GM23248 (cell line): ENCODE data around the gene SEBOX. TPM values are rescaled to one million over a fixed set of nuclear protein-coding genes. Genes with fewer than 3 reads are reported as not detected.

Experiments used
- DNase-seq: peaks from one replicate; pipeline ENCODE4 v3.0.0-alpha.2; 2015
- H2AFZ ChIP-seq: fragments of 200-600 bp; sonication (generic); 2 replicates; pipeline ENCODE4 v1.6.1; 2016; ENCODE audit warnings: antibody characterized with exemption
- H3F3A ChIP-seq: fragments of 200-600 bp; sonication (generic); 2 replicates; pipeline ENCODE4 v1.6.1; 2016; ENCODE audit warnings: mild to moderate bottlenecking, antibody characterized with exemption, mixed run types; ENCODE audit not compliant: insufficient read depth
- H3K27ac ChIP-seq: fragments of 200-600 bp; sonication (generic); 2 replicates; pipeline ENCODE4 v1.5.1; 2016; ENCODE audit warnings: mild to moderate bottlenecking
- H3K27me3 ChIP-seq: fragments of 200-600 bp; sonication (generic); replicated peaks from 2 replicates; pipeline ENCODE4 v1.6.1; 2016; ENCODE audit warnings: mild to moderate bottlenecking; ENCODE audit not compliant: insufficient read depth
- H3K36me3 ChIP-seq: fragments of 200-600 bp; sonication (generic); 2 replicates; pipeline ENCODE4 v1.6.1; 2016; ENCODE audit warnings: low read depth, mild to moderate bottlenecking
- H3K4me1 ChIP-seq: fragments of 200-600 bp; sonication (generic); 2 replicates; pipeline ENCODE4 v1.6.1; 2016; ENCODE audit warnings: mild to moderate bottlenecking; ENCODE audit not compliant: insufficient read depth
- H3K4me2 ChIP-seq: fragments of 200-600 bp; sonication (generic); one replicate; pipeline ENCODE4 v1.6.1; 2016; ENCODE audit warnings: mild to moderate bottlenecking; ENCODE audit not compliant: unreplicated experiment
- H3K4me3 ChIP-seq: fragments of 200-600 bp; sonication (generic); 2 replicates; pipeline ENCODE4 v1.5.1; 2016; ENCODE audit warnings: mild to moderate bottlenecking
- H3K79me2 ChIP-seq: fragments of 200-600 bp; sonication (generic); 2 replicates; pipeline ENCODE4 v1.6.1; 2016; ENCODE audit warnings: mild to moderate bottlenecking; ENCODE audit not compliant: insufficient read depth
- H3K9ac ChIP-seq: fragments of 200-600 bp; sonication (generic); 2 replicates; pipeline ENCODE4 v1.6.1; 2016; ENCODE audit warnings: mild to moderate bottlenecking
- H3K9me2 ChIP-seq: fragments of 200-600 bp; sonication (generic); 2 replicates; pipeline ENCODE4 v1.6.1; 2016; ENCODE audit warnings: mixed run types, mild to moderate bottlenecking, moderate library complexity; ENCODE audit not compliant: insufficient read depth
- H3K9me3 ChIP-seq: fragments of 200-600 bp; sonication (generic); one replicate; pipeline ENCODE4 v1.6.1; 2017; ENCODE audit warnings: low read depth
- H4K20me1 ChIP-seq: fragments of 200-600 bp; sonication (generic); 2 replicates; pipeline ENCODE4 v1.6.0; 2016; ENCODE audit not compliant: insufficient read depth
- EZH2 ChIP-seq: fragments of 200-600 bp; sonication (generic); IDR thresholded peaks from 2 replicates; pipeline ENCODE4 v1.6.1; 2018; ENCODE audit warnings: antibody characterized with exemption, mild to moderate bottlenecking; ENCODE audit not compliant: insufficient read depth, poor library complexity, severe bottlenecking
- EZH2phosphoT487 ChIP-seq: fragments of 200-600 bp; sonication (generic); IDR thresholded peaks from 2 replicates; pipeline ENCODE4 v1.6.1; 2018; ENCODE audit warnings: antibody characterized with exemption, moderate library complexity, mild to moderate bottlenecking, low read depth; ENCODE audit not compliant: insufficient read depth
- WGBS, 2 experiments: methylation state at CpG; one replicate each; pipeline ENCODE4 v1.1.6; 2015 to 2017; ENCODE audit warnings: low lambda C conversion rate in 2 of 2, low coverage in 1 of 2; ENCODE audit errors: missing lambda C conversion rate in 2 of 2; 5-methylcytosine and 5-hydroxymethylcytosine counted together
- in situ Hi-C: fragments of 300-500 bp; cut with MboI; formaldehyde crosslinking; loops from 2 replicates; pipeline ENCODE4 v1.15.0; 2020
- polyA plus RNA-seq: library from polyadenylated mRNA; unstranded; fragments of >200 nt; fragmentation: Nextera tagmentation; extraction: Ambion mirVana; gene quantifications from 2 replicates; pipeline ENCODE4 v1.2.1, GENCODE V29; 2016
- total RNA-seq: library from RNA; depleted of rRNA; stranded (reverse); fragments of >200 nt; shearing (Covaris generic); gene quantifications from 2 replicates; pipeline ENCODE4 v1.2.3, GENCODE V29; 2014

SEBOX gene
- total and polyA plus RNA-seq, 2 experiments from 2014 or later: not detected

DNA sequence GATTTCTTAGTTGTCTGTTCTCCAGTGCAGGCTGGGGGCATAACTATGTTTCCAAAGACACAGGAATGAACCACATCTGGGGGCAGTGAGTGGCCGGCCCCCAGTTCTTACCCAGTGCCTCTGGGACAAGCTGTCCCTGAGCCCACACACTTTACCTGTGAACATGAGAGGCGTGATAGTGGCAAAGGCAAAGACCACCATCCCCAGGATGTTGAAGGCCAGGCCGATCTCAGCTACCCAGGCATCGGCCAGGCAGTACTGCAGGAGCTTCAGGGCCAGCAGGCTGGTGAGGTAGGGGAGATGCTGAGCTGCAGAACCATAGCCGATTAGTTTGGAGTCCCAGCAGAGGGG is 39.4 kb upstream of the SEBOX start:
- Histone ChIP-seq H3F3A (no peaks in the 10 kb centered on the region), H3K4me3 (no peak overlapping the region), H3K9me2 (no peaks in the 10 kb centered on the region), H3K27ac (no peak overlapping the region), H3K4me2 (no peak overlapping the region), H3K79me2 (no peaks in the 10 kb centered on the region), H3K27me3 (no peaks in the 10 kb centered on the region), H3K9ac (no peak overlapping the region; the same call in 1 of the 2 replicates), H4K20me1 (no peaks in the 10 kb centered on the region), H3K4me1 (no peaks in the 10 kb centered on the region), H2AFZ (no peak overlapping the region), H3K36me3 (no peaks in the 10 kb centered on the region), H3K9me3 (no peaks in the 10 kb centered on the region)
- no peak for TF ChIP-seq EZH2
- TF ChIP-seq EZH2phosphoT487: no peak
- in situ Hi-C loops: no loop called here
- no peak for DNase-seq
- WGBS, 2 experiments: 86 to 90% methylated on average over 5 of the region's 5 CpGs

- Histone ChIP-seq H3K4me3 (no peak overlapping the region), H3K36me3 (no peaks in the 10 kb centered on the region), H3K27ac (no peak overlapping the region), H3K9me3 (no peaks in the 10 kb centered on the region), H4K20me1 (no peaks in the 10 kb centered on the region), H3K4me1 (0 out of 2 replicates have a peak, but pooled peaks cover under 1% of the 10 kb centered on the region), H3K9ac (no peak overlapping the region), H3F3A (no peaks in the 10 kb centered on the region), H3K9me2 (no peaks in the 10 kb centered on the region), H3K79me2 (no peaks in the 10 kb centered on the region), H3K4me2 (no peak overlapping the region), H3K27me3 (no peaks in the 10 kb centered on the region), H2AFZ (no peak overlapping the region)
- 98 to 100% methylated on average over 2 of the region's 2 CpGs for WGBS, 2 experiments
- no peak for DNase-seq
- in situ Hi-C loops: no loop called here
- TF ChIP-seq EZH2phosphoT487 (no peak), EZH2 (no peak)
Observed at GRCh38 chr17:28404007-28404406, 39.0 kb upstream of the SEBOX start.

DNA sequence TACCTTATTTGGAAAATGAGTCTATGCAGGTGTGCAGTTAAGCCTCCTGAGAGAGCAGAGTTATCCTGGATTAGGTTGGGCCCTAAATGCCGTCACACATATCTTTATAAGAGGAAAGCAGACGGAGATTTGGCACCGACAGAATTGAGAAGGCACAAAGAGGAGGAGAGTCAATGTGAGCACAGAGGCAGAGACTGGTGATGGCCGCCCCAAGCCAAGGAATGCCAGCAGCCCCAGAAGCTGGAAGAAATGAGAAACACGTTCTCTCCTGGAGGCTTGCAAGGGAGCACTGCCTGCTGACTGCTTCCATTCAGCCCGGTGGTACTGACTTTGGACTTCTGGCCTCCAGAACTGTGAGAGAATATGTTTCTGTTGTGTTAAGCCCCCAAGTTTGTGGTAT is 37.8 kb upstream of the SEBOX start:
- no peak for TF ChIP-seq EZH2
- 92 to 97% methylated on average over 6 of the region's 6 CpGs for WGBS, 2 experiments

DNA sequence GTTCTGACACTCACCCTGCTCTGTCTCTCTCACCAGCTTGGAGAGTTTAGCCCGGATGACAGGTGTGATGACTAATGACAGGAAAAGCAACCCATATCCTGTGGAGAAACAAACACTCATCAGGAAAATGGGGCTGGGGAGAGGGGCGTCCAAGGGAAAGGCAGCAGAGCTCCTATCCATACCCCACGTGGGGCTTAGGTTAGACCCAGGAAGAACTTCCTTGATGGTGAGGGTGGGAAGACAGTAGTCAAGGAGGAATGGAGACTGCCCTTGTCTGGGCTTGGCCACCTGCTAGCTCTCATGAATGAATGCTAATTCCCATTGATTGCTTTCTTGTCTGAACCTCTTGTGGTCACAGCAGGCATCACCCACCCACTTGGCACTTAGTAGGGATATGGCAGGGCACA is 37.2 kb upstream of the SEBOX start:
- H3K9ac ChIP-seq: no peak overlapping the region
- H3K36me3 ChIP-seq: no peaks in the 10 kb centered on the region
- no peak overlapping the region for H2AFZ ChIP-seq
- H3K9me2 ChIP-seq: no peaks in the 10 kb centered on the region
- no peaks in the 10 kb centered on the region for H3F3A ChIP-seq
- WGBS, 2 experiments: 56 to 64% methylated on average over 3 of the region's 3 CpGs
- no peak overlapping the region for H3K4me3 ChIP-seq
- H3K4me1 ChIP-seq: peaks cover 6% of the 10 kb centered on the region; the same call in 1 of the 2 replicates
- no peak for DNase-seq
- H3K4me2 ChIP-seq: no peak overlapping the region
- no peak for TF ChIP-seq EZH2phosphoT487
- TF ChIP-seq EZH2: no peak
- no peaks in the 10 kb centered on the region for H4K20me1 ChIP-seq
- no peak overlapping the region for H3K27ac ChIP-seq
- H3K9me3 ChIP-seq: no peaks in the 10 kb centered on the region
- H3K27me3 ChIP-seq: no peaks in the 10 kb centered on the region
- in situ Hi-C loops: no loop called here
- H3K79me2 ChIP-seq: no peaks in the 10 kb centered on the region

More for the DNA sequence above, 37.8 kb upstream of the SEBOX start:
- Histone ChIP-seq H4K20me1 (no peaks in the 10 kb centered on the region), H3K27me3 (no peaks in the 10 kb centered on the region), H3K9me2 (no peaks in the 10 kb centered on the region), H3K4me2 (no peak overlapping the region), H3K9ac (no peak overlapping the region), H3K9me3 (no peaks in the 10 kb centered on the region), H3K27ac (no peak overlapping the region), H3K79me2 (no peaks in the 10 kb centered on the region), H3F3A (no peaks in the 10 kb centered on the region), H3K4me1 (peaks cover 6% of the 10 kb centered on the region; the same call in 1 of the 2 replicates), H3K36me3 (no peaks in the 10 kb centered on the region), H3K4me3 (no peak overlapping the region), H2AFZ (no peak overlapping the region)
- in situ Hi-C loops: no loop called here
- no peak for DNase-seq

GRCh38 chr17:28399808-28400207 is 34.8 kb upstream of the SEBOX start:
- Histone ChIP-seq H3F3A (peaks cover 1% of the 10 kb centered on the region), H3K4me3 (no peak overlapping the region), H3K9me2 (no peaks in the 10 kb centered on the region), H3K4me1 (peaks cover 11% of the 10 kb centered on the region), H3K9ac (no peak overlapping the region), H3K4me2 (no peak overlapping the region), H3K27me3 (no peaks in the 10 kb centered on the region), H3K79me2 (no peaks in the 10 kb centered on the region), H3K36me3 (no peaks in the 10 kb centered on the region), H3K9me3 (no peaks in the 10 kb centered on the region), H2AFZ (no peak overlapping the region), H4K20me1 (no peaks in the 10 kb centered on the region), H3K27ac (no peak overlapping the region)
- DNase-seq: no peak
- WGBS, 2 experiments: 94 to 95% methylated on average over 4 of the region's 4 CpGs
- TF ChIP-seq EZH2phosphoT487 (no peak), EZH2 (no peak)
- in situ Hi-C loops: no loop called here
